ENCODE data around the gene CLK2.
"Not testable (repeated sequence)": the region's sequence is repeated elsewhere in the genome, so short reads cannot be mapped to it uniquely, and the experiment has no call there.

The CLK2 gene

DNA sequence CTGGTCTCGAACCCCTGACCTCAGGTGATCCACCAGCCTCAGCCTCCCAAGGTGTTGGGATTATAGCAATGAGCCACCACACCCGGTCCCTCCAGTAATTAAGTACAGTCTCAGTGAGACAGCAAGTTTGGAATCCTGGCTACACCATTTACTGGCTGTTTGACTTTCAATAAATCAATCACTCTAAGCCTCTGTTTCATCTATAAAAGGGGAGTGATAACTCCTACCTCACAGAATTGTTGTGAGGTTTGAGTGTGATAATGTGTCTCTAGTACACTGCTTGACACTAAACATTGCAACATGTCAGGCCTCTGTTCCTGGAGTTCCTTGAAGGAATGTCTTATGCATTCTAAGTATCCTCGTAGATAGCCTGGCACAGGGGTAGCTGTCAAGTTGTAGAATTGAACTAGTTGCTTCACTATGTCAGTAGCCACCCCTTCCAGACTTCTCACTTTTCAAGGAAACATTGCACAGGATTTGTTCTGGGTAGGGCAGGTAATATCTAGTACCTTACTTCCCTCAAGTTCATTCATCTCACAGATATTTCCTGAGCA is 30.4 kb downstream of the CLK2 start:
- no peak for DNase-seq (ENCODE audit: low read depth in 2 of 2)

GRCh38 chr1:155241841-155242264 is 31.5 kb downstream of the CLK2 start:
- DNase-seq (ENCODE audit: low read depth in 2 of 2) = no peak

GRCh38 chr1:155241069-155241679 is 32.1 kb downstream of the CLK2 start:
- peak; percentile 76 to 77 for DNase-seq (ENCODE audit: low read depth in 2 of 2)

- DNase-seq (ENCODE audit: low read depth in 2 of 2) = no peak
These were observed 36.9 kb downstream of the CLK2 start for GRCh38 chr1:155236451-155236850.

DNA sequence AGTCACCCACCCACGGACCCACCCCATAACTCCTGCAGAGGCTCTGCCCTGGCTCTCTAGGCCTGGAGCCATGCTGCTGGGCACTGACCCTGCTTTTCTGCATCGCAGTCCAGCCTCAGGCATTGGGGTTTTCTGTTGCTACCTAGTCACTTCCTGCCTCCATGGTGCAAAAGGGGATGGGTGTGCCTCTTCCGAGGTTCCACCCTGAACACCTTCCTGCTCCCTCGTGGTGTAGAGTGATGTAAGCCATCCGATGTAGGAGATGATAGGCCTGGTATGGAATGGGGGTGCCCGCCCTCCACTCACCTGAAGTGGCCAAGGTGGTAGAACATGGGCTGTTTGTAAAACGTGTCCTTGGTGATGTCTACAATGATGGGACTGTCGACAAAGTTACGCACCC is 37.9 kb downstream of the CLK2 start:
- DNase-seq (ENCODE audit: low read depth in 2 of 2) = not testable (repeated sequence)

GRCh38 chr1:155233502-155233901 is 39.8 kb downstream of the CLK2 start:
- DNase-seq (ENCODE audit: low read depth in 2 of 2) = not testable (repeated sequence)

- DNase-seq (ENCODE audit: low read depth in 2 of 2) = not testable (repeated sequence)
These were observed 41.0 kb downstream of the CLK2 start for GRCh38 chr1:155232001-155232978.

- not testable (repeated sequence) for DNase-seq (ENCODE audit: low read depth in 2 of 2)
These were observed 42.0 kb downstream of the CLK2 start for GRCh38 chr1:155231302-155231701.

- no peak for DNase-seq (ENCODE audit: low read depth in 2 of 2)
These were observed 45.2 kb downstream of the CLK2 start for GRCh38 chr1:155228096-155228427.

- peak; percentile 99 for DNase-seq (ENCODE audit: low read depth in 2 of 2)
These were observed 45.8 kb downstream of the CLK2 start for GRCh38 chr1:155227261-155228095.

DNA sequence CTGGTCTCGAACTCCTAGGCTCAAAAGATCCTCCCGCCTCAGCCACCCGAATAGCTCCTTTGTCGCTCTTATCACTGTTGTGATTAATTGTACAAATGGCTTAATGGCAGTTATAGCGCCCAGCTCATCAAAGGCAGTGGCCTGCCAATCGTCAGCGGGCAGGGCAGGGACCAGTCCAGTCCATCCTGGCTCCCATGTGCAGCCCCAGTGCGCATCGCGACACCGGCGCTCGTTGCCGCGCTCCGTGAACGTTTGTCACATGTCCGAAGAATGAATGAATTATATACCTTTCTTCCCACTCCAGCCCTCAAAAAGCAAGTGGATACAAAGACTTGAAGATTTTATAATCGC is 46.4 kb downstream of the CLK2 start:
- DNase-seq (ENCODE audit: low read depth in 2 of 2) = no peak

GRCh38 chr1:155226188-155226909 is 47.0 kb downstream of the CLK2 start:
- DNase-seq (ENCODE audit: low read depth in 2 of 2) = peak; percentile 65 to 66

- DNase-seq (ENCODE audit: low read depth in 2 of 2) = not testable (repeated sequence)
These were observed 47.9 kb downstream of the CLK2 start for GRCh38 chr1:155225404-155225759.

DNA sequence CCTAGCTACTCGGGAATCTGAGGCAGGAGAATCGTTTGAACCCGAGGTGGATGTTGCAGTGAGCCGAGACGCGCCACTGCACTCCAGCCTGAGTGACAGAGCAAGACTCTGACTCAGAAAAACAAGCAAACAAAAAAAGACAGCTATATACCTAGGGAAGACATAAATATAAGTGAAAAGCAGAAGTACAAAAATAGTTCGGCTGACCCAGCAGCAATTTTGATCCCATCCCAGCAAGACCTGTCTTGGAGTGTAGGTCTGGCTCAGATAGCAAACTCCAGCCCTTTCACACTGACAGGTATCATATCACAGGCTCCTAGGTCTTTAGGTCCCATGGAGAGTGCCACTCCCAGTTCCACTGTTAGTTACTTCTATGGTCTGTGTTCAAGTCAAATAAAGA is 50.3 kb downstream of the CLK2 start:
- no peak for DNase-seq (ENCODE audit: low read depth in 2 of 2)

GRCh38 chr1:155220211-155220965 is 52.9 kb downstream of the CLK2 start:
- DNase-seq (ENCODE audit: low read depth in 2 of 2) = not testable (repeated sequence)

DNA sequence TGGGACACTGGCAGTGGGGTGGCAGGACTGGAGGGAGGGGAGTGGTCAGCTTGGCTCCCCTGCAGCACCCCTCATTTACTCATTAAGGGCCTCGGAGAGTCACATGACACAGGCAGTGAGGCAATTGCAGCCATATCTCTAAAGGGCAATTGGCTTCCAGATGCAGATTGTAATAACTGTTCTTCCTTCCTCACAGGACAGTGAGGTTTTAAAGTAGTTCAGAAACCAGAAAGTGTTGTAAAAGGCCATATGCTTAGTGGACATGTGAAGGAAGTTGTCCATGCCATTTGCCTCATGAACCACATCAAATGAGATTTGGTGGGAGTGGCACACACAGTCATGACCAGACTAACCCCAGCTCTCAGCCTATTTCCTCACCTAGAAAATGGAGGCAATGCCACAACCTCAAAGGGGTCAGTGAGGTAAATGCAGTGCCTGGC is 53.7 kb downstream of the CLK2 start:
- no peak for DNase-seq (ENCODE audit: low read depth in 2 of 2)

DNA sequence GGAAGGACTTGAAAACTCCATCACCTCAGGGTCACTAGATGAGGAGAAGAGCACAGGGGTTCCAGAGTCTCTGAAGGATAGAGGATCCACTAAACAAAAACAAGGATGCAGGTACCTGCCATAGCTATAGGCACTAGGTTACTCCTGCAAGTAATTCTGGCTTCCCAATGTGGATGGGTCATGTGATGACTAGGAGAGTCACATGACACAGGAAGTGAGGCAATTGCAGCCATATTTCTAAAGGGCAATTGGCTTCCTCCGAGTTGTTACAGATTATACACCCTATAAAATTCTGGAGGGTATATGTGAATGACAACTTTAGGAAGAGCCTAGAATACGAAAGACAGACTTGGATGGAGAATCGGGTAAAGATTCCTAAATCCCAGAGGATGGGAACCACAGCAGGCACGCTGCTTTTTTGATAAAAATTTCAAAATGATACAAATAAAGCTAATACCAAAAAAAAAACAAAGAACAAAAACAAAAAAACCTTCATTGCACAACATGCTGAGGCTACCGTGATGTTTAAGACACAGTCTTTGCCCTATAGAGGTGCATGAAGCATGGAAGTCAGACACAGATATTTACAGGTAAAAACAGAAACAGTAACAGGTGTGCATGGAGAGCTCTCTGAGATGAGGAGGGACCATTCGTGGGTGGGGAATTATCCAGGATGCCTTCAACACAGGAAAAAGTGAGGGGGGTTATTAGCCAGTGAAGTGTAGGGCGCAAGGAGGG is 54.3 kb downstream of the CLK2 start:
- DNase-seq (ENCODE audit: low read depth in 2 of 2) = no peak

DNA sequence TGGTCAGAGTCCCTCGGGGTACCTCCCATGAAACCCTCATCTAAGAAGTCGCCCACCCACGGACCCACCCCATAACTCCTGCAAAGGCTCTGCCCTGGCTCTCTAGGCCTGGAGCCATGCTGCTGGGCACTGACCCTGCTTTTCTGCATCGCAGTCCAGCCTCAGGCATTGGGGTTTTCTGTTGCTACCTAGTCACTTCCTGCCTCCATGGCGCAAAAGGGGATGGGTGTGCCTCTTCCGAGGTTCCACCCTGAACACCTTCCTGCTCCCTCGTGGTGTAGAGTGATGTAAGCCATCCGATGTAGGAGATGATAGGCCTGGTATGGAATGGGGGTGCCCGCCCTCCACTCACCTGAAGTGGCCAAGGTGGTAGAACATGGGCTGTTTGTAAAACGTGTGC is 58.6 kb downstream of the CLK2 start:
- DNase-seq (ENCODE audit: low read depth in 2 of 2) = not testable (repeated sequence)
